ENCODE data around the gene COQ7.
A peak's percentile ranks its signal among the peaks of the same experiment; 100 is the strongest.

Gene COQ7

GRCh38 chr16:19086322-19087199, 19.1 kb downstream of the COQ7 start:
- DNase-seq, result peak; percentile 68

- no peak for DNase-seq
Observed at GRCh38 chr16:19088341-19088916, 21.0 kb downstream of the COQ7 start.

DNA sequence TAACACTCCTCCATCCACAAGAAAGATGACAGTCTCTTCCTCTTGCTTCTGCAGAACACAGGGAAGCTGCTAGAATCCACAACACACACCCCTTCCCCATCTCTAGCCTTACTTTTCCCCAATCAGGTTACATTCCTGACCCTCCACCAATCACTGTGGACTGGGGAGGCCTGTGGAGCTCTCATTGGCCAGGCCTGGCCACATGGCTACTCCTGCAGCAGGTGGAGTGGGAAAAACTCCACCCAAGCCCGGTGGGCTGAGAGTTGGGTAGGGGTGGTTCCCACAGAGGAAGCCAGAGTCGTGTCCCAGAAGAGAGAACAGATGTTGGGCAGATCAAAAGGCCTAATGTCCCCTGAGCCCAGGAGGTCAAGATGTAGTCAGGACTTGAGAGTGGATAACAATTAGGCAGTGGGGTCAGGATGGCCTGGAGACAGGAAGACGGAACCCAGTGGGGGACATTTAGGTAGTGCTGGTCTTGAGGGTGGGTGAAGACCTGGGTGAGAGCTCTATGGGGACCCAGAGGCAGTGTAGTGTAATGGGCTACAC, 22.1 kb downstream of the COQ7 start:
- DNase-seq, result no peak

GRCh38 chr16:19090916-19091315, 23.5 kb downstream of the COQ7 start:
- DNase-seq, result no peak

DNA sequence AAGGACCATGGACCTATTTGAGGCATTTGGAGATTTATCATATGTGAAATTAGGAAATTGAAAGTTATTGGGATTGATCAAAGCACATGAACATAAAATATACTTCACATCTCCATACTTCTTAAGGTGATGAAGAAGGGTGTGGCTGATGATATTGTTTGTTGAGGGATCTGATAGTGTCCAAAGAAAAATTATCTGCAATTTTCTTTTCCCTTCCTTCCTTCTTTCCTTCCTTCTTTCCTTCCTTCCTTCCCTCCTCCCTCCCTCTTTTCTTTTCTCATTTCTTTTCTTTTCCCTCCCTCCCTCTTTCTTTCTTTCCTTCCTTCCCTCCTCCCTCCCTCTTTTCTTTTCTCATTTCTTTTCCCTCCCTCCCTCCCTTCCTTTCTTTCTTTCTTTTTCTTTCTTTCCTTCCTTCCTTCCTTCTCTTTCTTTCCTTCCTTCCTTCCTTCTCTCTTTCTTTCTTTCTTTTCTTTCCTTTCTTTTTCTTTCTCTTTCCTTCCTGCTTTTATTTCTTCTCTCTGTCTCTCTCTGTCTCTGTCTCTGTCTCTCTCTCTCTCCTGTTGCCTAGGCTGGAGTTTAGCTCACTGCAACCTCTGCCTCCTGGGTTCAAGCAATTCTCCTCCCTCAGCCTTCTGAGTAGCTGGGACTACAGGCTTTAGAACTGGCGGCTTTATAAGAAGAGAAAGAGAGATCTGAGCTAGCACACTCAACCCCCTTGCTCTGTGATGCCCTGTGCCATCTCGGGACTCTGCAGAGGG, 25.4 kb downstream of the COQ7 start:
- DNase-seq, result no peak

DNA sequence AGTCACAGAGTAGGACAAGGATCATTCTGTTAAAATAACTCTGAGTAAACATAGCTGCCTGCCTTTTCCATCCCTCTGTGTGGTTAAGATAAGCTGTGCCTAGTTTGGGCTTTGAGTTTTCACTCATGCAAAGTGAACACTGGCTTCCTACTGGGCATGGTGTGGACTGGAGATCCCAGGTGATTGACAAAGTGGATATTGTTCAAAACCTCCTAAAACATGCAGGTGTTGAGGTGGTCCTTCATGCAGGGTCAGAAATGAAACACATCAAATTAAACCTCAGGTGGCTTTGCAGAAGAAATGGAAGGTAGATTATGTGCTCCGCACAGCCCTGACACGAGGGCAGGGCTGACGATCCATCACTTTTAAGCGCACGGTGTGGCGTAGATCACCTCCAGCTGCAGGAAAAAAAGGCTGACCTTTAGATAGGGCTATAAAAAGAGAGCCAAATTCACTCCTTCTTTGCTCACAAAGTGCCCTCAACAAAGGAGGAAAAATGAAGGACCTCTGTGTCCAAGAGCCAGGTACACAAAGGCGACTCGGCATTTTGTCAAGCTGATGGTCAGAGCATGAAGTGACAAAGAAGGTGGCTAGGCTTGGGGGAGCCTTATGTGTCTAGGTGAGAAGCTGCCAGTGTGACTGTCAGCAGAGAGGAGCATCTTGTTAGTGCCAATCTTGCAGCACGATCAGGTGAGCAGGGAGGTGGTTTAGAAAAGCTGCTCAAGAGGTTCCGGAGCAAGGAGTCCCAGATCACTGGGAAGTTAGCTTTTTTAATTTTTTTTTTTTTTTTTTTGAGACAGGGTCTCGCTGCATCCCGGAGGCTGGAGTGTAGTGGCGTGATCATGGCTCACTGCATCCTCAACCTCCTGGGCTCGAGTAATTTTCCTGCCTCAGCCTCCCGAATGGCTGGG, 26.5 kb downstream of the COQ7 start:
- DNase-seq, result no peak

- no peak for DNase-seq
Observed at GRCh38 chr16:19094542-19095365, 27.3 kb downstream of the COQ7 start.

GRCh38 chr16:19095654-19096053, 28.2 kb downstream of the COQ7 start:
- no peak for DNase-seq

GRCh38 chr16:19098173-19098572, 30.8 kb downstream of the COQ7 start:
- DNase-seq, result no peak

DNA sequence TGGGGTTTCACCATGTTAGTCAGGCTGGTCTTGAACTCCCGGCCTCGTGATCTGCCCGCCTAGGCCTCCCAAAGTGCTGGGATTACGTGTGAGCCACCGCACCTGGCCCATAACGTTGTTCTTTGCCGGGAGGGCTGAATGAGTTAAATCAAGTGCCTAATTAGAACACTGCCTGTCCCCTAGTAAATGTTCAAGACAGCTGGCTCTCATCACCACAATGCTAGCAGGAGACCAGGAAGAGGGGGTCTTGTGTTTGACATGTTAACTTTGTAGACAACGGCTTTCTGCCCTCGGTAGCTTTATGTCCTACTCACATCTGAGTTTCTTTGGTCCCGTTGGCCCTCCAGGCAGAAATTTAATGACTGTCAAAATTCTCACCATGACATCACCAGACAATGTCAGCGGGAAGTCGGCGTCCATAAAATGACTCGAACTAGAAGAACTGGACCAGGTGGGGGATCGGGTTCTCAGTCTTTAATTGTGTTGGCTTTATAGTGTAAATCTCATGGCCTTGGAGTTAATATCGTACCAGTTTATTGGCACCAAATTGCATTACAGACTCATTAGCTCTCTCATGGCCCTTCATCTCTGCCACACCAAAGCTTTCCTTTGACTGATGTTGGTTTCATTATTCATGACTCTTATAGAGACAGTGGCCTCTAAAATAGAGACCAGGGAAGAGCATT, 34.9 kb downstream of the COQ7 start:
- no peak for DNase-seq

DNA sequence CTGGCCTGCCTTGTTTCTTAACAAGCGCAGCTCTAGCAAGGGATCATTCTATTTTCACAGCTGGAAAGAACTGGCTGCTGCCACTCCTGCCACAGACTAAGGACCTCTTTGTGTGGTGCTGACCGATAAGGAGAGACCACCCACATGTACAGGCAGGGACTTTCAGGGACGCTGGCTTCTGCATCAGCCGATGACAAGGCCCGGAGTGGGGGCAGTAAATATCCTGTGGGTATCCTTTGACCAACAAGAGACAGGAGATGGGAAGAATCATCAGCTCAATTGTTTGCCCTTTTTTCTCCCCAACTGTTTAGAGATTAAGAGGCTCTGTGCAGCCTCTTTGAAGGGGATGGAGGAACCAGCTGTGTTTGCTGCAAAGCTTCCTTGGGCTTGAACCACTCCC, 37.2 kb downstream of the COQ7 start:
- no peak for DNase-seq

- DNase-seq, result no peak
Observed at GRCh38 chr16:19105131-19105530, 37.7 kb downstream of the COQ7 start.

- peak; percentile 36 for DNase-seq
Observed at GRCh38 chr16:19105891-19106624, 38.6 kb downstream of the COQ7 start.

GRCh38 chr16:19106625-19107020, 39.2 kb downstream of the COQ7 start:
- no peak for DNase-seq

GRCh38 chr16:19108409-19109287, 41.2 kb downstream of the COQ7 start:
- DNase-seq, result no peak

DNA sequence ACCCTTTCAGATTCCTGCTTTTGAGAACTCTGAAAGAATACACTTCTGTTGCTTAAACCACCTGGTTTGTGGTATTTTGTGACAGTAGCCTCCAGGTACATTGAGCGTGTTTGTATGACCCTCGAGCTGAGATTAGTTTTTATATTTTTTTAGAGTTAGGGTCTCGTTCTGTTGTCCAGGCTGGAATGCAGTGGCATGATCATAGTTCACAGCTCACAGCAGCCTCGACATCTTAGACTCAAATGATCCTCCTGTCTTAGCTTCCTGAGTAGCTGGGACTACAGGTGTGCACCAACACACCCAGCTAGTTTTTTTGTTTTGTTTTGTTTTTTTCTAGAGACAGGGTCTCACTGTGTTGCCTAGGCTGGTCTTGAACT, 41.9 kb downstream of the COQ7 start:
- DNase-seq, result no peak

GRCh38 chr16:19110537-19111360, 43.3 kb downstream of the COQ7 start:
- no peak for DNase-seq

DNA sequence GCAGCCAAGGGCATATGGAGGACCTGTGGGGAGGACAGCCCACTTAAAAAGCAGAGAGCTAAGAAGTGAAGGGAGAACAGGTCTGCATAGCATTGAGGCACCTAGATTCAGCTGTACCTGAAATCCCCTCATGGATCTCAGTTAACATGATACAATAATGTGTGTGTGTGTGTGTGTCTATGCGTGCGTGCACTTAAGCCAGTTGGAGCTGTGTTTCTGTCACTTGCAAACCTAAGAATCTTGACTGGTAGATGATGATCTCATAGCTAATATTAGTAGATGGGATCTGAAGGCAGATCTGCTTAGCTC, 44.6 kb downstream of the COQ7 start:
- DNase-seq, result no peak
